CD4-positive, alpha-beta T cell treated with Interleukin-4 for 4 hours (primary cell): Measurements from ENCODE around the gene PCDHB16.
"Not testable (repeated sequence)": the region's sequence is repeated elsewhere in the genome, so short reads cannot be mapped to it uniquely, and the experiment has no call there.

Experiments used
- DNase-seq: peaks from one replicate; pipeline ENCODE4 v3.0.0-alpha.2; 2020

PCDHB16 gene

GRCh38 chr5:141182248-141182647 is at the start of gene PCDHB16:
Gene PCDHB16 (plus strand): TSS chr5:141182387. CDS start chr5:141182560, 173 bp downstream.
- no peak for DNase-seq

GRCh38 chr5:141135030-141135717 is 47.0 kb upstream of the PCDHB16 start, which contains the start of gene PCDHB5:
Gene PCDHB5 (plus strand): TSS chr5:141135206. CDS start chr5:141135435, 229 bp downstream.
- DNase-seq: no peak

- no peak for DNase-seq
These were observed 46.4 kb upstream of the PCDHB16 start for GRCh38 chr5:141135718-141136266.

- not testable (repeated sequence) for DNase-seq
These were observed 44.8 kb upstream of the PCDHB16 start for GRCh38 chr5:141137346-141137745.

GRCh38 chr5:141149812-141150211 is 32.4 kb upstream of the PCDHB16 start, which contains the start of gene PCDHB6:
Gene PCDHB6 (plus strand): TSS chr5:141150057. CDS start chr5:141150258, 201 bp downstream.
- no peak for DNase-seq

- DNase-seq: no peak
These were observed 31.8 kb upstream of the PCDHB16 start for GRCh38 chr5:141150224-141150992.

- no peak for DNase-seq
These were observed 31.2 kb upstream of the PCDHB16 start for GRCh38 chr5:141150993-141151325.

GRCh38 chr5:141151632-141152031 is 30.6 kb upstream of the PCDHB16 start:
- DNase-seq: not testable (repeated sequence)

GRCh38 chr5:141152096-141152495 is 30.1 kb upstream of the PCDHB16 start:
- DNase-seq: not testable (repeated sequence)

- DNase-seq: no peak
These were observed 26.4 kb upstream of the PCDHB16 start for GRCh38 chr5:141155540-141156374.

- DNase-seq: not testable (repeated sequence)
These were observed 24.8 kb upstream of the PCDHB16 start for GRCh38 chr5:141157356-141157755.

- not testable (repeated sequence) for DNase-seq
These were observed 24.3 kb upstream of the PCDHB16 start for GRCh38 chr5:141157901-141158300.

GRCh38 chr5:141172381-141173204 is 9.6 kb upstream of the PCDHB16 start, which contains the start of gene PCDHB7:
Gene PCDHB7 (plus strand): TSS chr5:141172644. CDS start chr5:141172836, 192 bp downstream.
- DNase-seq: peak; percentile 13

- not testable (repeated sequence) for DNase-seq
These were observed 7.7 kb upstream of the PCDHB16 start for GRCh38 chr5:141174291-141175104.

GRCh38 chr5:141175933-141176332 is 6.3 kb upstream of the PCDHB16 start:
- DNase-seq: no peak

GRCh38 chr5:141177577-141178191 is 4.5 kb upstream of the PCDHB16 start, which contains the start of gene PCDHB8:
Gene PCDHB8 (plus strand): TSS chr5:141177790. CDS start chr5:141178035, 245 bp downstream.
- DNase-seq: not testable (repeated sequence)

- not testable (repeated sequence) for DNase-seq
These were observed 2.8 kb upstream of the PCDHB16 start for GRCh38 chr5:141179371-141179770.

GRCh38 chr5:141179876-141180275 is 2.3 kb upstream of the PCDHB16 start:
- not testable (repeated sequence) for DNase-seq

GRCh38 chr5:141180313-141180712 is 1.9 kb upstream of the PCDHB16 start:
- no peak for DNase-seq
